C1 segment of cervical spinal cord (tissue), 14 donors: ENCODE results near the gene GPR158.

Source experiments
- DNase-seq, 14 donors: peaks; one replicate each; lab custom pipeline; 2025; lab: John Stamatoyannopoulos, UW

The GPR158 gene

DNA sequence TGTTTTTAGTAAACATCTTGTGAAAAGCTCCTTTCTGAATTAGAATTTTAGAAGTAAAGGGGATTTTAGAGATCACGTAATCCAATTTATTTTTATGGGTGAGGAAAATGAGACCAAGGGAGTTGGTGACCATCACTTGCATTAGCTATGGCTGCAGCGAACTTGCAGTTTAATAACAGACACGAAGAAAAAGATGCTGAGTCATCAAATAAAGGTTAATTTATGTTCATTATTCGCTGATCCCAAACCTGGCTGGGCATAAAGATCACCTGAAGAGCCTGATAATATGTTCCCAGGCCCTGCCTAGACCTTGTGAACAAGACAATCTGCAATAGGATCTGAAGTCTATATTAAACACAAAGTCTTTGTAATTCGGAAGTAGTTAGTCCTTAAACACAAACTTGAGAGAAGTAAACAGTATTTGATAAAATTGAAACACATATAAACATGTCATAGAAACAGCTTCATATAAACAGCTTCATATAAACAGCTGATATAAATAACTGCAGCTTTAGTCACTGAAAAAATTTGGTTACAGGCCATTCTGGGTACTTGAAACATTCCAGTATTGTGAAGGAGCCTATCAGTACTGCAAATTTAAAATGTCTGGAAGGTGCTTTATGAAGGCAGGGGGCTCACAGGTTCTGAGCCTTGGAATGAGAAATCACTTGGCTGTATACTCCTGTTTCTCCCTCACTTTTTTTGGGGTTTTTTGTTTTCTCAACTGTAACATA is 16.5 kb downstream of the GPR158 start:
- DNase-seq = no peak

GRCh38 chr10:25198151-25198550 is 23.4 kb downstream of the GPR158 start:
- no peak for DNase-seq

DNA sequence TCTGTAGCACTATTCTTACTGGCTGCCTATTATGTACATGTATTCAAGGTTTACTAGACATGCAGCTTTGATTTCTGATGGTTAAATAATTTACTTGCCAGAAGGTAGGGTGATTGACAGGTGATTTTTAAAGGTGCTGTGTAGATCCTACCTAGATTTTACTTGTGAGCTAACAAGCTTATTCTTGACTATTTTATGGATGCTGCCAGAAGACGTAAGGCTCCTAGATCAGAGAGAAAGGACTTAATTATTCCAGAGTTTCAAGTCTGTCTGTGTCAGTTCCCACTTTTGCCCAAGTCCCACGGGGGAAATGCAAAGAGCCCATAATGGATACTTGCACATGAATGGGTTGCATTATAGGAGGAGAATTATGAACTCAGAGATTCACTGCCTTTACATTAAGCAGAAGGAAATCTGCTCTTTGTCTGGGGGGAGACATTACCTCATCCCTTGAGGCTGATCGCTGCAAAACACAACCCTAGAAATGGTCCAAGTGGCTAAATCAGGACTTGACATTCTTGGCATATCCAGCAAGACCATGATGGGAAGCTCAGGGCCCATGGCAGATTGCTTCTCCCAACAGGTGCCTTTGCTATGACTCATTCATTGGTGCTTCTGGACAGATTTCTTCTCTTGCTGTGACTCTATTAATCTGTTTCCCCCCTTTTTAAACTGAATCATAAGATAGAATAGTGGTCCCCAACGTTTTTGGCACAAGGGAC is 32.1 kb downstream of the GPR158 start:
- DNase-seq = peak in 1 of 14 donors; percentile 71

- no peak for DNase-seq
These were observed 34.8 kb downstream of the GPR158 start for GRCh38 chr10:25209618-25210017.

DNA sequence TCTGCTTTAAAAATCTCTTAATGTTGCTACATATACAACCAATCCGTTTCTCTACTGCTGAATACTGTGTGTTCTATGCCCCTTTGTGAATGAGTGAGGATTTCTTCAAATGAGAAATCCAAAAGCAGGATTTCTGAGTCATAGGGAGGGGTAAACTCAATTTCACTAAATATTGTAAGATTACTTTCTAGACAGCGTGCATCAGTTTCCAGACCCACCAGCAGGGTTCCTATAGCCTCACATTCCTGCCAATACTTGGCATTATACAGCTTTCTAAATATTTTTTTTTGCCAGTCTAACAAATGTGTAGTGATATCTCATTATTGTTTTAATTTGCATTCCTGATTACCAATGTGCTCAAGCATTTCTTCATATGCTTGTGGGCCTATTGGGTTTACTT is 35.5 kb downstream of the GPR158 start:
- DNase-seq = no peak

DNA sequence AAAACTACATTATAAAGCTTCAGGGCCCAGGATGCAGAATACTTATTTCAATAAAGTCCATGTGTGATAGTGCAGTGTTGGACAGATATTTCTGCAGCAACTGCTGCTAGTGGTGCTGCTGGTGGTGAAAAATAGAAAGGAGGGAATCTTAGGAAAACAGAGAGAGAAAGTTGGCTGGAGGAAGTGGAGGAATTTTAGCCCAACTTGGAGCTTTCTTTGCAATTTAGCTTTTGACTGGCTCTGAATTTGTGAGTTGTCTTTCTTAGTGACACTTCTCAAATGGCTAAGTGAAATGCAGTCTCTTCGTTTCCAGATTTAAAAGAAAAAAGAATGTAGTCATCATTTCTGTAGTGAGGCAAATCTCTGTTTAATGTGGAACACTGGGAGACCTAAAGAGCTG is 45.4 kb downstream of the GPR158 start:
- no peak for DNase-seq

GRCh38 chr10:25222085-25222660 is 47.4 kb downstream of the GPR158 start:
- DNase-seq = no peak

DNA sequence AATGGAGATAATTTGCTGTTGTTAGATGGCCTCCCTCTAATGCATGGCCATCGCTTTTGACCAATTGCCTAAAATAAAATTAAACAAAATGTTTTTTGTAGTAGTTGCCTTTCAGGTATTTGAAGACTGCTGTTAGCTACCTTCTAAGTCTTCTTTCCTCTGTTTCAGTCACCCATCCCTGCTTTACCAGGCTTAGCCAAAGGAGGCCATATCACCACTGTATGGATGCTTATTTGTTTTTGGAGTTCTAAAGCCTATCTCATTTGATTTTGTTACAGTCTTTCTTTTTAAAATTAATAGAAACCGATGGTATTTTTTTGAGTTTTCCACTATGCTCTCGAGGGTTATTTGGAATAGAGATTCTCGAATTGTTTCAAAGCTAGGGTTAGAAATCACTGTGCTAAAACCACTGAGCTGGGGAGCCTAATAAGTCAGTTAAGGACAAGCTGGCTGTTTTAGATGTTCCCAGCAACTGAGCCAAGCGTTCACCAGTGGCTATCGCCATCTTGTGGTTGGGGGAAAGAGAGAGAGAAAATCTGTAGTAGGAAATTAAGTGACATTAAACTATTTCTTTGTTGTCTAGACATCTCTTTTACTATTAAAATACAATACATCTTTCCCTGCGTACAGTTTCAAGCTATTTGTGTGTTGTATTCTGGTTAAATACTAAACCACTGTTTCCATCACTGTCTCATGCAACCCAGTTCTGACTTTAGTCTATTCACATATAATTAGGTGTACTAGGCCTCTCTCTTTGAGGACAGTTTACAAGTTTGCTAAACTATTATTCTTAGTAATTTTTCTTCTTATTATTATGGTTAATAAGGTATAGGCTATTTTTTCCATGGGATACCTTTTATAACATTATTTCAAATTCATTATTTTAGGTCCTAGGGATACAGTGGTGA is 52.2 kb downstream of the GPR158 start:
- DNase-seq = peak in 10 of 14 donors; percentile 2 to 35 (median 5)

DNA sequence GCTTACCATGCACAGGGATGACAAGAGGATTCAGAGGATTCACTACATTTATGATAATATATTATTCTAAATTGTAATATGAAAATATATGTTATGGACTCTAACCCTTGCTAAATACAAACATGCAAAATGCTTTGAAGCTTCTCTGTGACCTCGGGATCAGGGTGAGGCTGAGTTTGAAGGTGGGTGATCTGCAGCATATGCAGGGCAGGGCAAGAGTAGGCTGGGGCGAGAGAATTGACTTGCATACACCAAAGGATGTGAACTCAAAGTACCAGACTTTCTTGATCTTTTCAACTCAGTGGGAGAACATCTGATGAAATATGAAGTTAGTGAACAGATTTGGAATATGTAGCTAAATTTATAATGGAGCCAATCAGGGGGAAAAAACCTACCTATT is 57.0 kb downstream of the GPR158 start:
- no peak for DNase-seq

DNA sequence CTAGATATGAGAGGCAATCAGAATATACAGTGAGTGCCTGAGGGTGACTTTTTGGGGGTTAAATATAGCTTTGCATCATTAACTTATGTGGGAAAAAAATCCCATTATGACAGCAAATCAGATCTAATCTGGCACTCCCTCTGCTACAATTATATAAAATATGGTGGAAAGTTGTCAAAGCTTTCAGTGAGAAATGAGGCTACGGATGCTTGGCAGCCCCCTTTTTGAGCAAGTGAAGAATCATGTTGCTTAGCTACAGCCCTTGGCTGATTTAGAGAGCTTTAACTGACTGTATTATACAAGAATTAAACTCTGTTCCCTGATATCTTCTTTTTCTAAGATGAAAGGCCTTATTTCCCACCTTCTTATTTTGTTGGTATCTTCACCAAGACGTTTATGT is 57.4 kb downstream of the GPR158 start:
- no peak for DNase-seq

- no peak for DNase-seq
These were observed 70.4 kb downstream of the GPR158 start for GRCh38 chr10:25245165-25245564.

DNA sequence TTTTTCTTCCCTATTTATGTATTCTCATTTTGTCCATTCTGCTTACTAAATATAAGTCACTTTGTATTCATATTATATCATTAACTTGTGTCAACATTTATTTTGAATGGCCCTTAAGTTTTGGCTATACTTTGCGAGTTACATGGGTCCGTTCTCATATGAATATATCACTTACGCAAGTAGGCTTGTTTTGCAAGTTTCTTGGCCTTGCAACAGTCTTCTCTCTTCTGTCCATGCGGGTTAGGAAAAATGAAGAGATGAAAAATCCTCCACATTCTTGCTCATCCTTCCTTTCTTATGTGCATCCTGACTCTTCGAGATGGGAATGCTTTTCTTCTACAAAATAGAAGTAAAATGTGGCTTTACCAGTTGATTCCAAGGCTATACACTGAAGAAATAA is 82.8 kb downstream of the GPR158 start:
- no peak for DNase-seq

GRCh38 chr10:25261110-25261509 is 86.3 kb downstream of the GPR158 start:
- no peak for DNase-seq

DNA sequence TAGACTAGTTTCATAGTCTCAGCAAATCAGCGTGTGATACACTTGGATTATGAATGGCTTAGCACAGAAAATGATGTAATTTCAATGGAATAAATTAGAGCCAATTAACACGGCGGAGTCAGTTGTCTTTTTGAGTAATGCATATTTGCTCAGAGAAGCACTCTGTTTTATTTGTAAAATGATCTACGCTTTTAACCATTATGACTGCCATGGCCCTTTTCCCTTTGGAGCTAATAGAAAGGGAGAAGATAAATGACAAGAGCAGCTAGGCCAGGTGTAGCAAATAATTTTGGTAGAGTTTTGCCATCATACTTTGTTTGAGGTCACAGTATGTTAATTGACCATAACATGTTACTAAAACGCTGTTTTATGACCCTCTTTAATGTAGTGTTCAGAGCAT is 86.8 kb downstream of the GPR158 start:
- DNase-seq = no peak

- no peak for DNase-seq
These were observed 89.1 kb downstream of the GPR158 start for GRCh38 chr10:25263931-25264330.

- DNase-seq = no peak
These were observed 103.4 kb downstream of the GPR158 start for GRCh38 chr10:25278180-25278579.

DNA sequence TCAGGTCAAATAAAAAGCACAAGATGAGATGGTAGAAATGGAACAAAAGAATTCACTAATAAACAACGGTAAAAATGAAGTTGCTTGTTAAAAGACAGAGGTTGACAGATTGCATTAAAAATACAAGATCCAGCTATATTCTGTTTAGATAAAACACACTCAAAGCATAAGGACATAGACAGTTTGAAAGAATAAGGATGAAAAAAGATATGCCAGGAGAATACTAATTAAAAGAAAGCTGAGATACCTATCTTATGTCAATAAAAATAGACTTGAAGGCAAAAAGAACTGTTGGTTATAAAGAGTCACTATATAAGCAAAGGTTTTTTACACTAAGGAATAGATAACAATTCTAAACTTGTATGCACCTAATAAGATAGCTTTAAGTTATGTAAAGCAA is 105.3 kb downstream of the GPR158 start:
- DNase-seq = no peak

- DNase-seq = no peak
These were observed 105.8 kb downstream of the GPR158 start for GRCh38 chr10:25280573-25280972.

DNA sequence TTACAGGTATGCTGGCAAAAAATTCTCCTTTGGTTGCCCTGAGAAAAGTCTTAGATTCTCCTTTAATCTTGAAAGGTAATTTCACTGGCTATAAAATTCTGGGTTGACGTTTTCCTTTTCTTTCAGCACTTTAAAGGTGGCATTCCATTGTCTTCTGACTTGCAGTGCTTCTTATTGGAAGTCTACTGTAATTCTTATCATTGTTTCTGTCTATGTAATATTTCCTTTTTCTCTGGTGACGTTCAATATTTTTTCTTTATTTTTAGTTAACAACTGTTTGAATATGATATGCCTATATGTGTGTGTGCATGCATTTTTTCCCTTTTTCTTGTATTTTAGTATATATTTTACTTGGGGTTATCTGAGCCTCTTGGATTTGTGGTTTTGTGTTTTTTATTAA is 111.0 kb downstream of the GPR158 start:
- no peak for DNase-seq

- no peak for DNase-seq
These were observed 113.4 kb downstream of the GPR158 start for GRCh38 chr10:25288181-25288580.

- no peak for DNase-seq
These were observed 119.5 kb downstream of the GPR158 start for GRCh38 chr10:25294032-25294926.
